CD4-positive, alpha-beta T cell treated with Interferon alpha-2 for 1 hour (primary cell): ENCODE measurements around the gene TMTC1.
"Not testable (repeated sequence)": the region's sequence is repeated elsewhere in the genome, so short reads cannot be mapped to it uniquely, and the experiment has no call there.

Experiments used
- DNase-seq, 2 donors: peaks; one replicate each; pipeline ENCODE4 v3.0.0-alpha.2; 2020 to 2022

TMTC1 gene

DNA sequence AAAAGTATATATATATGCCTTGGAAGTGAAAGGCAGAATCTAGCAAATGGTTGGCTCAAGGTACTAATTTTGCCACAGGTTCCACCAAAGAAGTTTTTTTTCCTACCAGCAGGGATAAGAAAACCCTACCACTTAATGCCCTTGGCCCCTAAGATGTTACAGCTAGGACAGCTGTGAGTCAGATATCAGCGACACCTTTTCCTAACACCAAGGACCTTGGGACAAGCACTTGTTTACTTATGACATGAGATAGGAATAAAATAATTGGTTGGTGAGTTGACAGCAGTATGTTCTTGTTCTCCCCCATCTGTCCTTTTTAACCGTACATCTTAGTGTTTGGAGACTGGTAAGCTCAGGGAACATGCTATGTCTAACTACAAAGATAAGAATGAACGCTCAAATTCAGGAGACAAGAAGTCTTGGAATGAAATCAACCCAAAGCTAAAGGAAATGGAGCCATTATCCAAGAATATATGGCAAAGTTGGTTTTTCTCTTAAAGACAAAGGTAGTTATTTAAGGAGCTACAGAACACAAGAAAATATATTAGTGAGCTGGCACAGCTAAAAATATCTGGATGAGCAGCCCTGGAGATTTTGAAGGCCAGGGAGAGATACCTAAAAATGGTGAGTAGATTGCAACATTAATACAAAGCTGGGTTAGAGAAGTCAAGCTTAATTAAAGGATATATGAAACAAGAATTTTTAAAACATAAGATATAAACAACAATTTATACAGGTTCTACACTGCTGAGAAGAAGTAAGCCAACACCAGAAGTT, 126.8 kb downstream of the TMTC1 start:
- no peak for DNase-seq

DNA sequence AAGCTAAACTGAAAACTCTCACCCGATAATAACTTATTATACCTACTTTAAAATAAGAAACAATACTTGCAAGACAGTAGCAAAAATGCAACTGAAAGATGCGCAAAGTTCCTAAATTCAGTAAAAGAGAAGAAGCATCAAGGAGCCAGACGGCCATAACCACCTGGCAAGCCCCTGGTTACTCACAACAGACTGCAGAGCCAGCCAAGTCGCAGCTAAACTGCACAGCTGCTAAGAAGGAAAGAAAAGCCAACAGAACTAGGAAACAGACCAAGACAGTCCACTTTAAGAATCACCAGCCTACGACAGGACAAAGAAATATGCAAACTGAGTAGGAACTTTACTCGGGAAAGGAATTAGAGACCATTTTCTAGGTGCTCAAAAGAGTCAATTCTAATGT, 127.9 kb downstream of the TMTC1 start:
- DNase-seq: no peak

DNA sequence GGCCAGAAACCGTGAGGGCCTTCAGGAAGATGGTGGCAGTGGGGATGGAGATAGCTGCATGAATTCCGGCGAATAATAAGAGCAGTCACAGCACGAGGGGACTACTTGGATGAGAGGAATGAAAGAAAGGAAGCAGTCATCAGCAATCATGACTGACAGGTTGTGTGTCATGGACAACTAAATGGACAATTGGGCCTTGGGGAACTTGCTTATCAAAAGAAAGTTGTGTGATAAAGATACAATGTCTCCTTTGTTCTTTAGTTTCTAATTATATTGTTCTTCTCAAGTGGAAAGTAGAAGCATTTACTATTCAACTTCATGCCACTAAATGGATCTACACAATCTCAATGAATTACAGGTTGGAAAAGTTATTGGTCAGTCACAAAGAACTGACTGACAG, 130.5 kb downstream of the TMTC1 start:
- no peak for DNase-seq

DNA sequence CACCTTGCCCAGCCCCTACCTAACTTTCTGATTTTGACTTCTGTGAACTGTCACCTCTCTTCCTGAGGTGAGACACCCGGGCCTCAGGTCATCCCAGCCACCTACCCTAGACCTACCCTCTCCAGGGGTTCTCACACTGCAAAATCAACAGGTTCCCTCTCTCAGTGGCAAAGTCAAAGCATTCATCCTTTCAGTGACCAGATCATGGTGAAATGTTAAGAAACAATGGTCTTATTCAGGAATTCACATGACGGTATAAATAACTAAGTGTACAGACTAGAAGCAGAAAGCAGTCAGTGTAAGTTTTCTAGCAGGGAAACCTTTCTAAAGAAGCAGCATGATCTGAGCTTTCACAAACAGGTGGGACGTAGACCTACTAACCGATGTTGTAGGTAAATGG, 133.4 kb downstream of the TMTC1 start:
- no peak for DNase-seq

DNA sequence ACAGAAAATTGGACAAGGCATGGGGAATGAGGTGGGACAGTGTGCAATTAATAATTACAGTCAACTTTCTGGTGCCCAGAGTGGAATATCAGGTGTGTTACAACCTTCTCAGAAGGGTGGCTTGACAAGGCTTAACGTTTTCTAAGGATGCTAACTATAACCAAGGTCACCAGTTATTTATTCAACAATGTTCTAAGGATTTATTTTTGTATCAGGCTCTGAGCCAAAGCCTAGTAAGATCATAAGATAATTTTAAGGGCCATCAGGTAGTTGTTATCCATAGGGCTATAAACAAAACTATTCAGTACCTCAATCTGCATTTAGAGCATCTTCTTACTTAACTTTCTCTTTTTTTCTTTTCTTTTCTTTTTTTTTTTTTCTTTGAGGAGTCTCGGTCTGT, 134.0 kb downstream of the TMTC1 start:
- no peak for DNase-seq

DNA sequence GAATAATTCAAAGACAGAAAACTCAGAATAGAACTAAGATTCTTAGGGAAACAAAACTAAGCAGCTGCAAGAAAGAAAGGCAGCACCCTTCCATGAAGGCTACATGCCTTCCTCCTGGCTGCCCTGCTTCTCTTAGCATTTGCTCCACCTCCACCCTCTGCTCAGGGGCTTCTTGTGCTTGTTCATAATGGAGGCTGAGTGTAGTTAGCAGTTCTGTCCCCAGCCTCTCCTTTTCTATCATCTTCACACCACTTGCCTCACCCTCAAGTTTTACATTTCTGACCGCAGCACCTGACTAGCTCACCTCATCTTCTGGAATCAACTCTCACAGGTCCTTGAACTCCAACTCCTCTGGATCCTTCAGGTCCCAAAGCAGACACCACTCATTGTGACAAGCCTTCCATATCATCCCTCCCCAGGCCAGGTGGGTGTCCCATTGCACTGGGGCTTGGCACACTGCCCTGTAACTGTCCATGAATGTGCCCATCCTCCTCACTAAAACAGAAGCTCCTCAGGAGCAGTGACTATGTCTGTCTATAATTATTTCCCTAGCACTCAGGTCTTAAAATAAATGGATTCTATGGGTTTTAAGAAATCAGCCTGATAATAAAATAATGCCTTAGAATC, 139.1 kb downstream of the TMTC1 start:
- DNase-seq: no peak

DNA sequence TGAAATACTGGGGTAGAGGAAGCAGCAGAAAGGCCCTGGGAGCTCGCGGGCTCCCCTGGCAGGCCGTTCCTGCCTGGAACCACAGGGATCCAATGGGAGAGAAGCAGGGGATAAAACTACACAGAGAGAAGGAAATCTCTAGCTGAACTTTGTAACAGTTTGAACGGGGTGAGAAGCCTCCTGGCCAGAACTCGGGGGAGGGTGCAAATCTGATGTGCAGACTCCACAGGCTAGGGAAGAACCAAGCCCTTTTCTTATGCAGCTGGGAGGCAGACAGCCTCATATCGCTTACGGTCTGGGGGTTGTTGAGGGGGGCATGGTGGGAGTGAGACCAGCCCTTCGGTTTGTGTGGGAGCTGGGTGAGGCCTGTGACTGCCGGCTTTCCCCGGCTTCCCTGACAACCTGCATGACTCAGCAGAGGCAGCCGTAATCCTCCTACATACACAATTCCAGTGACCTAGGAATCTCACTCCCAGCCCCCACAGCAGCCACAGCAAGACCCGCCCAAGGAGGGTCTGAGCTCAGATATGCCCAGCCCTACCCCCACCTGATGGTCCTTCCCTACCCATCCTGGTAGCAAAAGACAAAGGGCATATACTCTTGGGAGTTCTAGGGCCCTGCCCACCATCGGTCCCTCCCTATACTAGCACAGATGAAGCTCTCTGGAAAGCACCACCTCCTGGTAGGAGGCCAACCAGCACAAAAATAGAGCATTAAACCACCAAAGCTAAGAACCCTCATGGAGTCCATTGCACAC, 143.0 kb downstream of the TMTC1 start:
- no peak for DNase-seq

DNA sequence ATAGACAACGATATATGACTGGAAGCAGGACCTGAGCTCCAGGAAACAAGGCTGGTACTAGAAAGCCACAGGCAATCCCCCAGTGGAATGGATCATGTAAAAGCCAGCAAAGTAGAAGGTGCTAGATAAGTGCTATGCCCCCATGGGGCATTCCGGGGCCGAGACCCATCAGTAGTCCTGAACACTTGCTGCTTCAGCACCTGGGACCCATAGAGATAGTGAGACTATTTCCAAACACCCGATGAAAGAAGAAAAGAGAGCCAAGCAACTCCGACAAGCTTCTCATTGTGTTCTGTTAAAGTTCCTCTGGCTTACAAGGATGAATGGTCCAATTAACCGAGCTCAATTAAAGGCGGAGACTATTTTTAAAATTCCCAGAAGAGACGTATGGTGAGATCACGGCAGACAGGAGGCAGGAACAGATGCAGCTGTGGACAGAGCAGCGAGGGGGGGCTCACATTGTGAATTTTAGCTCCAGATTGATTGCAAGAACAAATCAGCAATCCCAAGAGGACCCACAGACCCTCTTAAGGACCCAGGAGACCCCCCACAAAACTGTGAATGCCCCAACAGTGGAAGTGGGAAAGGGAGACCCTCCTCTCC, 143.7 kb downstream of the TMTC1 start:
- no peak for DNase-seq

DNA sequence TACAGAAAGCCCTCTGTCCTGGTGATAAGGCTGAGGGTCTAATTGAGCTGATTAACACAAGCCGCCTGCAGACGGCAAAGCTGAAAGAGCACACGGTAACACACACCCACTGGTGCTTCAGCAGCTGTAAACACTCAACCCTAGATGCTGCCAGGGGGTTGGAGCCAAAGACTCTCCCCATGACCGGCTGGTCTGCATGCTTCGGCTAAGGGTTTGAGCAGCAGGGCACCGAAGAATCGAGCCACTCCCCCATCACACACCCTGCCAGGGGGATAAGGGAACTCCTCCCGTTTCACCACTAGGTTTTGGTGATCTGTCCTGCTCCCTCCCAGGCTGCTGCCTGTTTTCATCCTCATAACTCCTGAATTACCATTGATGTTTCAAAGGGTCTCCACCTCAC, 145.2 kb downstream of the TMTC1 start:
- no peak for DNase-seq

DNA sequence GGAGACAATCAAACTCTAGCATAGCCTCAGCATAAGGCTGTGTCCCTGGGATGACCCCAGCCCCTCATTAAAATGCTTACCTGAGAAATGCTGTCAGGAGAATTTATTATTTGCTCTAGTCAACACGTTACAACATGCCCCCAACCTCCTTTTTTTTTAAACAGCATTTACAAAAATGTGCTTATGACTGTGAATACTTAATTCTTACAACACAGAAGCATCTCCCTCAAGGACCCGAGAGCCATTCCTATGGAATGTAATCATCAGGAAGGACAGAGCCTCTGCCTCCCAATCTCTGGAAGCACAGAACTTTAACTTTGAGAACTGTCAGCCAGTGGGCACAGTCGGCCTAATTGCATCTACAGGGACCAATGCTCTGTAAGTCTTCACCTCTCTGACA, 149.7 kb downstream of the TMTC1 start:
- DNase-seq: no peak

DNA sequence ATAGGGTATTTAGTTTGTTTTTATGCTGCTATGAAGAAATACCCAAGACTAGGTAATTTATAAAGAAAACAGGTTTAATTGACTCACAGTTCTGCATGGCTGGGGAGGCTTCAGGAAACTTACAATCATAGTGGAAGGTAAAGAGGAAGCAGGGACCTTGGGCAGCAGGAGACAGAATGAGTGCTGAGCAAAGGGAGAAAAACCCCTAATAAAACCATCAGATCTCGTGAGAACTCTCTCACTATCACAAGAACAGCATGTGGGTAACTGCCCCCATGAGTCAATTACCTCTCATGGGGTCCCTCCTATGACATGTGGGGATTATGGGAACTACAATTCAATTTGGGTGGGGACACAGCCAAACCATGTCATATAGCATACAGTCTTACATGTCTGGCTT, 153.6 kb downstream of the TMTC1 start:
- not testable (repeated sequence) for DNase-seq

DNA sequence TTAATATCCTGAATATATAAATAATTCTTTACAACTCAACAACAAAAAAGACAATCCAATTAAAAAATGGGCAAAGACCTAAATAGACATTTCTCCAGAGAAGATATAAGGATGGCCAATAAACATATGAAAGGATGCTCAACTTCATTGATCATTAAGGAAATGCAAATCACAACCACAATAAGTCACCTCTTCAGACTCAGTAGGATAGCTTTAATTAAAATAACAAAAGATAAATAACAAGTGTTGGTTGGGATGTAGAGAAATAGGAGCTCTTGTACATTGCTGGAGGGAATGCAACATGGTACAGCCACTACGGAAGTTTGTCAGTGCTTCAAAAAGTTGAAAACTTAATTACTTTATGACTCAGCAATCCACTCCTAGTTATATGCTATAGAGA, 156.5 kb downstream of the TMTC1 start:
- DNase-seq: no peak

DNA sequence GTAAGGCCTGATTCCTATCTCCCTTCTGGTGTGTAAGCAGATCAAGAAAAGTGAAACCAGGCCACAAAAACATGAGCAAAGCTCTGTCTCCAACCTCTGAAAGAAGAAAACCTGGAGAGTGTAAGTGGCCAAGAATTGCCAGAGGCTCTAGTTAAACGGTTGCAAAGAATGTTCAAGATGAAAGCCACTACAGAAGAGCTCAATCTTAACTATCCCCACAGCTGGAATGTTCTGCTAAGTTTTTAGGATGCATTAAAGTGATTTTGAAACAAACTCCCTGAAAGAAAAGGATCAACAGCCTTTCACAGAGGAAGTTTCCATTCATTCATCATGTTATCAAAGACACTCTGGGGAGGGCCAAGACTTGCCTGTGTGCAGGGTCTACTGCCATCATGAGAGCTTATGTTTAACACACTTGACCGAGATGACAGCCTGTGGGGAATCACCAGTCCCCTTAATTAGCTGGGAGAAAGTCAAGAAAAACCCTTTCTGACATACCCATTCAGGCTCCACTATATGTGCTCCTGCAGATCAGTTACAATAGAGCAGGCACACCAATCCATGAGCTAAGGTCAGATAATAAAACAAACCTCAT, 158.3 kb downstream of the TMTC1 start:
- DNase-seq: no peak

DNA sequence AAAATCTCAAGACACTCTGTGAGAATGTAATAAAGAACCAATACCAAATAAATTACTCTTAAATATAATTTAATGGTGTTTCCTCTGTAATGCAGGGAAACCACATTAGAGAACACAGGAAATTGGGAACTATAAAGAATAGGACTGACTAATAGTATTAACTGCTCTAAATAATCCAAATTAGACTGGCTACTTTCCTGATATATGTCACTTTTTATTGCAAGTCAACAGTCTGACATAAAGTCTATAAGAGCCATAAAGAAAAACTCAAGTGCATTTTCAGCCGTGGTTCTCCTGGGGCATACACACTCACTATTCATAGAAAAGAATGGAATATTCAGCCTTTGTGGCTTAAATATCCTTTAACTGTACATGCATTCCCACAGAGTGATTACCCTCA, 161.5 kb downstream of the TMTC1 start:
- no peak for DNase-seq

DNA sequence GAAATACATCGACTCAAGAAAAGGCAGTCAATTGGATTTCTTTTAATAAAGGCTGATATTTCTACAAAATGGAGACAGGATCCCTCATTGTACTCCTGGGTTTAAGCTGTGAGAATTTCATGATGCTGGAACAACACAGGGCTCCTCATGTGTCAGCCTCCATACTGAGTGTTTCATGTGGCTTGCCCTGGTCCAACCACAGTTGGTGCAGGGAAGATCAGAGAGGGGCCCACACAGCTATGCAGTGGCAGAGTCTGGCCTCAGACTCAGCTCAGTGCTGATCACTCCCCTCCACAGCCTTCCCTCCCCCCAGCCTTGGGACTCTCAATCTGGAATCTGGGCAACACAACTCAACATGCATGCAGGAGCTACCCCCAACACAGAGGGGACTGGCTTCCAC, 163.7 kb downstream of the TMTC1 start:
- no peak for DNase-seq

DNA sequence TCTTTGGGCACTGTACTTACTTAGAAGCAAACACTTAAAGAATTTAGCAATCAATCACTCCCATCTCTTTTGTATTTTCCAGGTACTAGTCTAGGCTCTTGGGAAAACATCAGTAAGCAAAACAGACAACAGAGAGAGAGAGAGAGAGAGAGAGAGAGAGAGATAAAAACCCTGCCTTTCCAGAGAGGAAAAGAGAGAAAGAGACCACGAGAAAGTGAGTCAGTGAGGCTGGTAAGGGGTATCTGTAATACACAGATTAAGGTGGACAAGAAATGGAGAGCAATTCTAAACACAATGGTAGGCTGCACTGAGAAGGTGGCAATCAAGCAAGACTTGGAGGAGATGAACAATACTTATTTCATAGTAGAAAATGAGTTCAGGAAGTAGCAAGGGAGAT, 166.3 kb downstream of the TMTC1 start:
- no peak for DNase-seq

DNA sequence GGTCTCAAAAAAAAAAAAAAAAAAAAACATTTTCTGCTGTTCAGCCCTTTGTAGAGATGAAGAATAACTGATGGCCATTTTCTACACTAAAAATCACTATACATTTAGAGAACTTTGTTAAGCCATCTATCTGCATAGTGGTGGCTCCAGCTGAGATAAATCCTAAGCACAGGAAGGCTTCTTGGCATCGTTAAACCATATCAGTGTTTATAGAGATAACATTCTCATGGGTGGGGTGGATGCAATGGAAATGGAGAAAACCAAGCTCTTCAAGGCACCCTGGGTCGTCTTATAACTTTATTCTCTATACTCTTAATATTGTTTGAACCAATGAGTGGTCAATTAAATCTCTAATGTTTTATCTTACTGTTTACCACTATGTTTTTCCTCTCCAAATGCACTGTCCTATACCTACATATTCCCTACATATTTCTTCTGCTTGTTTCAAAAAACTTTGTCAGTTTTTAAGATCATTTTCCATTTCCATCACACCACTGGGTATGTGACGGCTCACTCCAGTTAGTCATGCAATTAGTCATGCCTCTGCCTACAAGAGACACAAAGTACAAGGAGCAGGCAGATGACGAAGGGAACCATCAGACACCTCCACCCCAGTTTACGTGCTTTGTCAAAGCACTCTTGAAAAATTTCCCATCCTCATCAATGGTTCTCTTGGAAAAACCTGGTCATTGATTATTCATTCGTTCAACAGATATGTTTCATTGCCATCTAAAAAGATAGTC, 166.9 kb downstream of the TMTC1 start:
- no peak for DNase-seq

DNA sequence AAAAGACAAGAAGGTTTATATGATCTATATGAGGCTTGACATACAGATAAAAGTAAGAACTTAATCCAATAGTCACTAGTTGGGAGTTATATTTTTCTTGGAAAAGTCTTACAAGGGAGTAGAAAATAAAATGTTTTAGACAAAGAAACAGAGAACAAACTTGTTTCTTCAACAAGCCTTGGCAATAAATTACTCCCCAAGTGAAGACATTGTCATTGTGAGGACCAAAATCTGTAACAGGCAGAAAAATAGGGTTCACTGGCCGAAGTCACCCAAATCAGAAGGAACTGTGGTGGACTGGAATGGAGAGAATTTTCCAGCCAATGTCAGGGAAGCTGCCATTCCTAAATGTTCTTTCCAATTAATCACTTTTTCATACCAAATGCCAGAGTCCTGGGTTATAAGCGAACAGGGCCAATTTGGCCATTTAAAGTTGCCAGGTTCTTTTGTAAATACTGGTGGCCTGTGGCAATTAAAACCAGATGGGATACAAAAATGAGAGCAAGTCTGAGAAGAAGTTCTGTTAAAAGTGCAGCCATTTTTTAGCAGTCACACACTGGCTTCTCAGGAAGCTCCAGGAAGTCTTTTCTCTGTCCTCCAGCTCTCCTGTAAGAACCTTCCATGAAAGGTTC, 168.9 kb downstream of the TMTC1 start:
- DNase-seq: no peak

DNA sequence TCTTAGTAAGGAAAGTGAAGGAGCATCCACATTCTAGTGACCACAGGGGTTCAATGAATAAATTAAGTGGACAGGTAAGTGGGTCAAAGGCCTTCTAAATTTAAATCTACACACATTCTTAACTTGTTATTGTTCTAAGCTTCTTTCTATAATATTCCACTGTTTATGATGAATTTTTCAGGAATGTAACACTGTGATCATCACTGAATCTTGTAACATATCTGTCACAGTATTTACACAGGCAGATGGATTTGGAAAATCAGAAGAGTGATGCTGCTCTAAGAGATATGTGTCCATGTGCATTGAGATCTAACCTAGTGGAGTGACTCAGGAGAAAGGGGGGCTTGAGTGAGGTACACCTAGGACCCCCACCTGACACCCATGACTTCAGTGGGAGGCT, 170.8 kb downstream of the TMTC1 start:
- no peak for DNase-seq

DNA sequence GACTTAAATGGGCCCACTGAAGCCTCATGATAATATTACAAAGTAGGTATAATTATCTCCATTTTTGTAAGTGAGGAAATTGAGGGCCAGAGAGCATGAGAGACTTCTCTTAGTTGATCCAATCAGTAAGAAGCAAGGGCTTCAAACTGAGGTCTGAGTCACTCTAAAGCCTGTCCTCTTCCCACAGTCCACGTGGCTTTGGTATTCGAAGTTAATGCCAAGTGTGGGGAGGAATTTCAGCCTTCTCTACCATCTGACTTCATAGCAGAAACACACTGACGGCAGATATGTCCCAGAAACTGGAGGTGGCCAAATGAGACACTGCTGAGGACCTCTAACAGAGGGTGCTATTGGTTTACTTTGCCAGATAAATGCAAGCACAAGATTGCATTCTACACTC, 171.8 kb downstream of the TMTC1 start:
- no peak for DNase-seq

DNA sequence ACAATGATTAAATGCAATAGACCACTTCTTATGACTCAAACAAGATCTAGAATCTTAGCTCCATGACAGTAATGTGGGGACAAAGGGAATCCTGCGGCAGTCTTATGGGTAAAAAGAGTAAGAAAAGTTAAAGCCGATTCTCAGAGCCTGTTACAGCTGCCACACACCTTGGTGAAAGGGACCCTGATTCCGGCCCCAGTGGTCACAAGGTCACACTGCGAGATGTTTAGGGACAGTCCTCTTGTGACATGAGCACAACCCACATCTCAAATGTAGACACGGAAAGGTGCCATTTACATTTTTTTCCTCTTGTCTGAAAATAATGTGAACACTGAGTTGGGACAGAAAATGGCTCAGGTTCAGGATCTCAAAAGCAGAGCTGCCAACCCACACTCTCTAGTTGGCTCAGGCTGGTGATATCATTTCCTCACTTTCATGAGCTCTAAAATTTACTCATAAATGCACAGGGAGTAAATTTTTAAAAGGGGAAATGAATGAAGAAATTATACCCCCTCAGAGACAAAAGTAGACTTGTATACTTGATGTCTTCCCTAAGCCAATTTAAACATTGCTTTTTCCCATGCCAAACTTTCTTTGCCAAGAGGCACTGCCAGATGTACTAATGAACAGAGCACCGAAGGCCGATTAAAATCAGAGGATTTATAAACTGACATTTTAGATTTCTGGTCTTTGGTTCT, 173.1 kb downstream of the TMTC1 start:
- no peak for DNase-seq
